Kidney (tissue), 14 donors: Measurements from ENCODE around the gene ME3. TPM values are rescaled to one million over a fixed set of nuclear protein-coding genes. Genes with fewer than 3 reads are reported as not detected.
A peak's percentile ranks its signal among the peaks of the same experiment; 100 is the strongest.

Experiments used
- DNase-seq, 5 donors: peaks; one replicate each; pipeline ENCODE4 v3.0.0-alpha.2; 2013 to 2020
- FAIRE-seq: peaks from 2 replicates; lab custom pipeline; 2012; peaks lifted over from hg19 to GRCh38; lab: Jason Lieb, UNC
- H3K27ac ChIP-seq, 2 donors: one replicate each; pipeline ENCODE4 v1.7.0; 2013; ENCODE audit warnings: low read depth in 2 of 2, low read length in 2 of 2, inconsistent platforms in 1 of 2
- H3K27me3 ChIP-seq: one replicate; pipeline ENCODE4 v1.7.1; 2013; ENCODE audit warnings: low read length, inconsistent platforms; ENCODE audit not compliant: control insufficient read depth, insufficient read depth
- H3K36me3 ChIP-seq, 3 donors: one replicate each; pipeline versions ENCODE4 v1.7.0 to v1.7.1; 2013; ENCODE audit warnings: low read length in 3 of 3, control low read depth in 1 of 3, inconsistent platforms in 1 of 3; ENCODE audit not compliant: insufficient read depth in 3 of 3, control insufficient read depth in 2 of 3
- H3K4me1 ChIP-seq, 3 donors: one replicate each; pipeline versions ENCODE4 v1.7.0 to v1.7.1; 2013; ENCODE audit warnings: low read length in 3 of 3, inconsistent platforms in 1 of 3, low read depth in 1 of 3; ENCODE audit not compliant: control insufficient read depth in 2 of 3, insufficient read depth in 2 of 3
- H3K4me3 ChIP-seq, 3 donors: one replicate each; pipeline versions ENCODE4 v1.7.0 to v1.8.1; 2013; ENCODE audit warnings: low read length in 3 of 3, control low read depth in 1 of 3, inconsistent platforms in 1 of 3
- H3K9ac ChIP-seq, 3 donors: one replicate each; pipeline versions ENCODE4 v1.7.0 to v1.7.1; 2013; ENCODE audit warnings: low read length in 3 of 3, control low read depth in 1 of 3, inconsistent platforms in 1 of 3
- H3K9me3 ChIP-seq, 3 donors: one replicate each; pipeline versions ENCODE4 v1.7.0 to v1.7.1; 2013; ENCODE audit warnings: low read length in 3 of 3, control low read depth in 1 of 3, inconsistent platforms in 1 of 3; ENCODE audit not compliant: control insufficient read depth in 2 of 3, insufficient read depth in 1 of 3
- intact Hi-C: fragments of 100-400 bp; cut with DNase I; formaldehyde crosslinking; loops from one replicate; pipeline ENCODE4 v1.11.1; 2022
- polyA plus RNA-seq: library from polyadenylated mRNA; stranded (reverse); fragments of 350-450 nt; fragmentation: Illumina TruSeq; extraction: RNeasy Lipid Tissue Mini Kit (QIAGEN cat#74804); gene quantifications from one replicate; pipeline ENCODE4 v1.2.3, GENCODE V29; 2014; ENCODE audit warnings: low read depth, low replicate concordance; ENCODE audit not compliant: insufficient read depth
- total RNA-seq: library from RNA; stranded (reverse); fragmentation: NEBNext Ultra II Directional; extraction: Animal tissue kit (Norgen Biotek cat#: 25700); gene quantifications from one replicate; pipeline ENCODE4 v1.2.1, GENCODE V29; 2021
- TF ChIP-seq, protein P1 (sequence below): IDR thresholded peaks from 3 replicates; pipeline ENCODE4 v1.5.1; 2012; ENCODE audit warnings: mild to moderate bottlenecking, moderate library complexity, borderline replicate concordance; ENCODE audit not compliant: insufficient read depth; ENCODE audit errors: extremely low read depth
- donor health status: control.
- donor health status: control.
- donor health status: control.
- donor health status: control.
- donor health status: control.
- donor health status: DM: yes; HTN: yes; CAD: no.
- donor health status: Normal renal cell carcinoma (clear cell type).

Gene ME3
- total and polyA plus RNA-seq, 2 donors from 2014 or later: 13.2 to 32.2 TPM

DNA sequence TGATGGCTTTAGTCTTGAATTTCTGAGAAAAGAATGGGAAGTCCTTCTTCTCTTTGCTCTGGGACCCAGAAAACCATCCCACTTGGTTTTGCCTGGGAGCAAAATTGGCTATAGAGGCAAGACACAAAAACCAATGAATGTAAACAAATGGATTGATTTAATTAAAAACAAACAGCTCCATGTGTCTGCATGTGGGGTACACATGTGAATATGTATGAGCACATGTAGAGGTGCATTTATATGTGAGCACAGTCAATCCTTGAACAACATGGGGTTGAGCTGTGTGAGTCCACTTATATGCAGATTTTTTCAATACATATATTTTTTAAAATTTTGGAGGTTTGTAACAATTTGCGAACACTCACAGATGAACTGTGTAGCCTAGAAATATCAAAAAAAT, 210.5 kb downstream of the ME3 start:
- Histone ChIP-seq H3K4me3 (no peak overlapping the region), H3K36me3 (no peaks in the 10 kb centered on the region), H3K27ac (no peak overlapping the region), H3K4me1 (peaks cover 0 to 2% (median 0%) of the 10 kb centered on the region in 3 donors), H3K9me3 (no peaks in the 10 kb centered on the region), H3K9ac (no peak overlapping the region), H3K27me3 (no peaks in the 10 kb centered on the region)
- intact Hi-C loops: loop anchor here (10.0 kb wide), 1 partner anchor 133 kb away; no protein-coding TSS in a partner anchor
- DNase-seq (no peak), FAIRE-seq (no peak)
- TF ChIP-seq, protein P1, sequence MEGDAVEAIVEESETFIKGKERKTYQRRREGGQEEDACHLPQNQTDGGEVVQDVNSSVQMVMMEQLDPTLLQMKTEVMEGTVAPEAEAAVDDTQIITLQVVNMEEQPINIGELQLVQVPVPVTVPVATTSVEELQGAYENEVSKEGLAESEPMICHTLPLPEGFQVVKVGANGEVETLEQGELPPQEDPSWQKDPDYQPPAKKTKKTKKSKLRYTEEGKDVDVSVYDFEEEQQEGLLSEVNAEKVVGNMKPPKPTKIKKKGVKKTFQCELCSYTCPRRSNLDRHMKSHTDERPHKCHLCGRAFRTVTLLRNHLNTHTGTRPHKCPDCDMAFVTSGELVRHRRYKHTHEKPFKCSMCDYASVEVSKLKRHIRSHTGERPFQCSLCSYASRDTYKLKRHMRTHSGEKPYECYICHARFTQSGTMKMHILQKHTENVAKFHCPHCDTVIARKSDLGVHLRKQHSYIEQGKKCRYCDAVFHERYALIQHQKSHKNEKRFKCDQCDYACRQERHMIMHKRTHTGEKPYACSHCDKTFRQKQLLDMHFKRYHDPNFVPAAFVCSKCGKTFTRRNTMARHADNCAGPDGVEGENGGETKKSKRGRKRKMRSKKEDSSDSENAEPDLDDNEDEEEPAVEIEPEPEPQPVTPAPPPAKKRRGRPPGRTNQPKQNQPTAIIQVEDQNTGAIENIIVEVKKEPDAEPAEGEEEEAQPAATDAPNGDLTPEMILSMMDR: no peak

DNA sequence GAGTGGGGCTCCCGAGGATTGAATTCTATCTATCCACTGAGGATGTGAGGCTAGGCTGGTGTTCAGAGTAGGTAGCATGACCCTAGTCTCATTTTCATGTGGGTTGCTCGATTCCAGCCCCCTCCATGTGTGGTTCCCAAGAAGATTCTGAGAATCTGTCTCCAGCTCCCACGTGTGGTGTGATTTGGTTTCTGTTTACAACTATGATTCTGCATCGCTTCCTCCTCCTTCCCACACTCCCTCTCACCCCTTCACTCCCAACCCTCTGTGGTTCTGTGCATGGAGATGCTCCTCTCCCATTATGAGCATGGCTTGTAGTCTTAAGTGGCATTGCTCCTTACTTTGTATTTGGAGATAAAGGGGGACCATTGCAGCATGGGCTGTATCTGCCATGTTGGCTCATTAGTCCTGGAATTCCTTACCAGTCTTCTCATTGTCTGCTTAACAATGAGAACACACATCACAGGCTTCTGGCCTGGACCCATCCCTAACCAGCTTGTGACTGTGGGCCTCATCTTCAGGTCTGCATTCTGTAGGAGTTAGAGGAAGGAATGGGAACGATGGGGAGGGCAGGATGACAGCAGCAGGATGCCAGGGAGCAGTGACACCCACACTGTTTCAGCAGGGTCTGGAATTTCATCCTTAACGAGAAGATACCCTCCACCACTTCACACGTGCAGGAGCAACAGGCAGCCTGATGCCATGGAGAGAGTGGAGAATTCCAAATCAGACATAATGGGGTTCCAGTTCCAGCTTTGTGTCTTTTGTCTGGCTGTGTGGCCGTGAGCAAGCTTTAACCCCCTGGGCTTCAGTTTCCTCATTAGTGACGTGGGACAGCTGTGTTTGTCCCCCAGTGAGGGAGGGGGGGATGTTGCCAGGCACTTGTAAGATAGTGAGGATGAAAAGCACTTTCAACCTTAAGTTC, 211.7 kb downstream of the ME3 start:
- H3K4me3 ChIP-seq: no peak overlapping the region
- FAIRE-seq: no peak
- TF ChIP-seq, protein P1: no peak
- no peaks in the 10 kb centered on the region for H3K27me3 ChIP-seq
- no peaks in the 10 kb centered on the region for H3K9me3 ChIP-seq
- H3K27ac ChIP-seq: peak overlapping the region in 1 of 2 donors; percentile 25
- DNase-seq: peak in 1 of 5 donors; percentile 48
- intact Hi-C loops: loop anchor here (10.0 kb wide), 1 partner anchor 134 kb away; no protein-coding TSS in a partner anchor
- no peaks in the 10 kb centered on the region for H3K36me3 ChIP-seq
- H3K9ac ChIP-seq: no peak overlapping the region
- H3K4me1 ChIP-seq: peaks cover 0 to 2% (median 0%) of the 10 kb centered on the region in 3 donors

DNA sequence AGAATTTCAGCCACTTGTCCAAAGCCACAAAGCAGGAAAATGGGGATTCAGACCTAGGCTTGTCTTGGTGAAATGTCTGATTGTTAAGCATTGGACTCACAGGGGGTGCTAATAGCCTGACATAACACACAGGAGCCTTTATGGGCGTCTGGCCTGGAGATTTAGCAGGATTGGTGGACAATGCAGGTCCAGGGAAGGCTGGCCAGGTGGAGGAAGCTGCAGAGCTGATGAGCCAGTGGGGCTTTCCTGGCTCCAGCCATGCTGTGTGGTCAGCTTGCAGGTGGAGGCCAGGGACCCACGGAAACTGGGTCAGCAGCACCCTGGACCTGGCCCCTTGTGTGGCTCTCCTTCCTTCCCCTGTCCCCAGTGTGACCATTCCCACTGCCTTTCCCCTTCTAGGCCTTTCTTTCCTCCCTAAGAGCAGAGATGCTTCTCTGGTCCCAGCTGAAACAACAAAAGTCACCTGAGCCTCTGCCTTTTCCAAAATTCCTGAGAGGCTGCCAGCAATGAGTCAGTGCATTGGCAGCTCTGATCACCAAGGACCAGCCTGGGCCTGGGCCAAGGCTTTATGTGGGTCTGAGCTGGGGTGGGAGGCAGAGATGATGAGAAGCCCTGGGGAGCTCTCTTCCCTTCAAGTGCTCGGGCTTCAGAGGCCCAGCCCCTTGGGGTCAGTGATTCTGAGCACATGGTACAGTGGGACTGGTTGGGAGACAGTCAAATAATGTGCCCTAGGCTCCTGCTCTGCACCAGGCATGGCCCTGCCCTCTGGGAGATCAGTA, 212.5 kb downstream of the ME3 start:
- DNase-seq: peak in 1 of 5 donors; percentile 59
- intact Hi-C loops: loop anchor here (5.0 to 10.0 kb wide), 2 partner anchors 135 to 357 kb away; no protein-coding TSS in a partner anchor
- no peaks in the 10 kb centered on the region for H3K36me3 ChIP-seq
- H3K27me3 ChIP-seq: no peaks in the 10 kb centered on the region
- TF ChIP-seq, protein P1: no peak
- H3K9ac ChIP-seq: no peak overlapping the region
- no peaks in the 10 kb centered on the region for H3K9me3 ChIP-seq
- no peak overlapping the region for H3K4me3 ChIP-seq
- FAIRE-seq: no peak
- H3K27ac ChIP-seq: no peak overlapping the region
- peaks cover 0 to 2% (median 0%) of the 10 kb centered on the region in 3 donors for H3K4me1 ChIP-seq
